HG03457 (cell line): ENCODE measurements around the gene ARRB2.
"Not testable (repeated sequence)": the region's sequence is repeated elsewhere in the genome, so short reads cannot be mapped to it uniquely, and the experiment has no call there.

Source experiments
- ATAC-seq: cut with Tn5 transposase; IDR thresholded peaks from one replicate; pipeline ENCODE4 v1.9.1; 2021; ENCODE audit warnings: moderate number of reproducible peaks; ENCODE audit not compliant: unreplicated experiment

The ARRB2 gene

GRCh38 chr17:4709794-4710692, at the start of gene ARRB2:
Gene ARRB2, plus strand, starts transcription at chr17:4710632. Its CDS starts 90 bp downstream, at chr17:4710722.
- ATAC-seq = peak; percentile 71

- no peak for ATAC-seq
Observed at GRCh38 chr17:4663711-4664110, 46.7 kb upstream of the ARRB2 start.

- no peak for ATAC-seq
Observed at GRCh38 chr17:4664230-4664629, 46.2 kb upstream of the ARRB2 start.

GRCh38 chr17:4665027-4665426, 45.4 kb upstream of the ARRB2 start:
- ATAC-seq = no peak

- no peak for ATAC-seq
Observed at GRCh38 chr17:4666296-4666695, 44.1 kb upstream of the ARRB2 start.

- ATAC-seq = no peak
Observed at GRCh38 chr17:4667166-4667565, 43.3 kb upstream of the ARRB2 start.

GRCh38 chr17:4672055-4672630, 38.3 kb upstream of the ARRB2 start:
- ATAC-seq = no peak

- ATAC-seq = no peak
Observed at GRCh38 chr17:4672751-4673150, 37.7 kb upstream of the ARRB2 start.

GRCh38 chr17:4673169-4673568, 37.3 kb upstream of the ARRB2 start:
- no peak for ATAC-seq

GRCh38 chr17:4673986-4674684, 36.3 kb upstream of the ARRB2 start:
- no peak for ATAC-seq

- ATAC-seq = no peak
Observed at GRCh38 chr17:4674685-4674998, 35.8 kb upstream of the ARRB2 start.

- no peak for ATAC-seq
Observed at GRCh38 chr17:4675791-4676190, 34.6 kb upstream of the ARRB2 start.

GRCh38 chr17:4676791-4677190, 33.6 kb upstream of the ARRB2 start:
- ATAC-seq = no peak

- ATAC-seq = no peak
Observed at GRCh38 chr17:4678448-4679026, 31.9 kb upstream of the ARRB2 start.

- no peak for ATAC-seq
Observed at GRCh38 chr17:4679658-4680057, 30.8 kb upstream of the ARRB2 start.

GRCh38 chr17:4683739-4684138, 26.7 kb upstream of the ARRB2 start:
- not testable (repeated sequence) for ATAC-seq

GRCh38 chr17:4689872-4690271, 20.6 kb upstream of the ARRB2 start:
- ATAC-seq = not testable (repeated sequence)

- ATAC-seq = no peak
Observed at GRCh38 chr17:4690745-4691144, 19.7 kb upstream of the ARRB2 start.

- ATAC-seq = no peak
Observed at GRCh38 chr17:4691686-4692085, 18.7 kb upstream of the ARRB2 start.

- no peak for ATAC-seq
Observed at GRCh38 chr17:4693416-4693815, 17.0 kb upstream of the ARRB2 start.

GRCh38 chr17:4696437-4696805, 14.0 kb upstream of the ARRB2 start:
- no peak for ATAC-seq
